Smooth muscle cell (in vitro differentiated cells): ENCODE data around the gene PCDHB8. TPM values are rescaled to one million over a fixed set of nuclear protein-coding genes. Genes with fewer than 3 reads are reported as not detected.
"Not testable (repeated sequence)": the region's sequence is repeated elsewhere in the genome, so short reads cannot be mapped to it uniquely, and the experiment has no call there.

Source experiments
- DNase-seq: peaks from one replicate; lab custom pipeline; 2025; ENCODE audit not compliant: unreplicated experiment; lab: John Stamatoyannopoulos, UW
- H2AFZ ChIP-seq: fragments of 200-600 bp; sonication (generic); 2 replicates; pipeline ENCODE4 v1.6.0; 2016; ENCODE audit warnings: antibody characterized with exemption, low read depth, mild to moderate bottlenecking
- H3F3A ChIP-seq: fragments of 200-600 bp; sonication (generic); 2 replicates; pipeline ENCODE4 v1.6.0; 2017; ENCODE audit warnings: antibody characterized with exemption, low read depth
- H3K27ac ChIP-seq: fragments of 200-600 bp; sonication (generic); 2 replicates; pipeline ENCODE4 v1.5.1; 2016; ENCODE audit warnings: low read depth, mild to moderate bottlenecking
- H3K27me3 ChIP-seq: fragments of 200-600 bp; sonication (generic); 2 replicates; pipeline ENCODE4 v1.6.1; 2016; ENCODE audit warnings: low read depth, mild to moderate bottlenecking
- H3K36me3 ChIP-seq: fragments of 200-600 bp; sonication (generic); 2 replicates; pipeline ENCODE4 v1.5.1; 2016; ENCODE audit warnings: low read depth
- H3K4me1 ChIP-seq: fragments of 200-600 bp; sonication (generic); 2 replicates; pipeline ENCODE4 v1.5.1; 2016; ENCODE audit warnings: low read depth
- H3K4me2 ChIP-seq: fragments of 200-600 bp; sonication (generic); 2 replicates; pipeline ENCODE4 v1.6.0; 2016; ENCODE audit warnings: mild to moderate bottlenecking
- H3K4me3 ChIP-seq: fragments of 200-600 bp; sonication (generic); 2 replicates; pipeline ENCODE4 v1.5.1; 2016; ENCODE audit warnings: mild to moderate bottlenecking
- H3K79me2 ChIP-seq: fragments of 200-600 bp; sonication (generic); 2 replicates; pipeline ENCODE4 v1.6.0; 2016; ENCODE audit warnings: low read depth, mild to moderate bottlenecking
- H3K9ac ChIP-seq: fragments of 200-600 bp; sonication (generic); 2 replicates; pipeline ENCODE4 v1.6.0; 2016; ENCODE audit warnings: low read depth
- H3K9me3 ChIP-seq: fragments of 200-600 bp; sonication (generic); replicated peaks from 2 replicates; pipeline ENCODE4 v1.5.1; 2016; ENCODE audit warnings: low read depth
- H4K20me1 ChIP-seq: fragments of 200-600 bp; sonication (generic); 2 replicates; pipeline ENCODE4 v1.6.0; 2016; ENCODE audit warnings: low read depth
- WGBS: methylation state at CpG from one replicate; pipeline ENCODE4 v1.1.7; 2016; ENCODE audit warnings: low lambda C conversion rate; 5-methylcytosine and 5-hydroxymethylcytosine counted together
- polyA plus RNA-seq: library from polyadenylated mRNA; unstranded; fragments of >200 nt; fragmentation: Nextera tagmentation; extraction: Ambion mirVana; gene quantifications from 2 replicates; pipeline ENCODE4 v1.2.1, GENCODE V29; 2016
- total RNA-seq: library from RNA; depleted of rRNA; stranded (reverse); fragments of >200 nt; gene quantifications from 2 replicates; pipeline ENCODE4 v1.2.3, GENCODE V29; 2014
- TF ChIP-seq, protein P1 (sequence below): fragments of 200-600 bp; sonication (generic); IDR thresholded peaks from 2 replicates; pipeline ENCODE4 v1.5.1; 2017; ENCODE audit warnings: borderline replicate concordance, mild to moderate bottlenecking, antibody characterized with exemption; ENCODE audit not compliant: insufficient read depth, poor library complexity, severe bottlenecking

PCDHB8 gene
- total and polyA plus RNA-seq, 2 experiments from 2014 or later = 0.90 to 1.1 TPM

GRCh38 chr5:141149812-141150211, 27.8 kb upstream of the PCDHB8 start, which contains the start of gene PCDHB6:
Gene PCDHB6 (plus strand): TSS chr5:141150057. CDS start chr5:141150258, 201 bp downstream.
- Histone ChIP-seq H3K36me3 (no peaks in the 10 kb centered on the region), H2AFZ (no peak within 1 kb of the TSS), H3K4me2 (no peak within 1 kb of the TSS), H4K20me1 (no peaks in the 10 kb centered on the region), H3K4me3 (no peak within 1 kb of the TSS), H3K27me3 (no peaks in the 10 kb centered on the region), H3K27ac (no peak within 1 kb of the TSS), H3K9me3 (peaks cover 14% of the 10 kb centered on the region), H3K4me1 (no peaks in the 10 kb centered on the region), H3F3A (no peaks in the 10 kb centered on the region), H3K9ac (no peak within 1 kb of the TSS), H3K79me2 (no peaks in the 10 kb centered on the region)
- no peak for DNase-seq
- 74% methylated on average over 18 of the region's 18 CpGs for WGBS
- TF ChIP-seq, protein P1, sequence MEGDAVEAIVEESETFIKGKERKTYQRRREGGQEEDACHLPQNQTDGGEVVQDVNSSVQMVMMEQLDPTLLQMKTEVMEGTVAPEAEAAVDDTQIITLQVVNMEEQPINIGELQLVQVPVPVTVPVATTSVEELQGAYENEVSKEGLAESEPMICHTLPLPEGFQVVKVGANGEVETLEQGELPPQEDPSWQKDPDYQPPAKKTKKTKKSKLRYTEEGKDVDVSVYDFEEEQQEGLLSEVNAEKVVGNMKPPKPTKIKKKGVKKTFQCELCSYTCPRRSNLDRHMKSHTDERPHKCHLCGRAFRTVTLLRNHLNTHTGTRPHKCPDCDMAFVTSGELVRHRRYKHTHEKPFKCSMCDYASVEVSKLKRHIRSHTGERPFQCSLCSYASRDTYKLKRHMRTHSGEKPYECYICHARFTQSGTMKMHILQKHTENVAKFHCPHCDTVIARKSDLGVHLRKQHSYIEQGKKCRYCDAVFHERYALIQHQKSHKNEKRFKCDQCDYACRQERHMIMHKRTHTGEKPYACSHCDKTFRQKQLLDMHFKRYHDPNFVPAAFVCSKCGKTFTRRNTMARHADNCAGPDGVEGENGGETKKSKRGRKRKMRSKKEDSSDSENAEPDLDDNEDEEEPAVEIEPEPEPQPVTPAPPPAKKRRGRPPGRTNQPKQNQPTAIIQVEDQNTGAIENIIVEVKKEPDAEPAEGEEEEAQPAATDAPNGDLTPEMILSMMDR = no peak

GRCh38 chr5:141150224-141150992, 27.2 kb upstream of the PCDHB8 start:
- Histone ChIP-seq H4K20me1 (no peaks in the 10 kb centered on the region), H3K9ac (no peak overlapping the region), H3K4me1 (no peaks in the 10 kb centered on the region), H3K36me3 (no peaks in the 10 kb centered on the region), H3K27me3 (no peaks in the 10 kb centered on the region), H3K27ac (no peak overlapping the region), H3K9me3 (peaks cover 14% of the 10 kb centered on the region), H3K4me3 (no peak overlapping the region), H3K4me2 (no peak overlapping the region), H3K79me2 (no peaks in the 10 kb centered on the region), H2AFZ (no peak overlapping the region), H3F3A (no peaks in the 10 kb centered on the region)
- 97% methylated on average over 33 of the region's 33 CpGs for WGBS
- no peak for DNase-seq
- TF ChIP-seq, protein P1 = no peak

GRCh38 chr5:141150993-141151325, 26.6 kb upstream of the PCDHB8 start:
- Histone ChIP-seq H3K27ac (no peak overlapping the region), H3K4me1 (no peaks in the 10 kb centered on the region), H3K4me2 (no peak overlapping the region), H3K9ac (no peak overlapping the region), H3K4me3 (no peak overlapping the region), H2AFZ (no peak overlapping the region), H3K79me2 (no peaks in the 10 kb centered on the region), H4K20me1 (no peaks in the 10 kb centered on the region), H3K9me3 (peaks cover 14% of the 10 kb centered on the region), H3F3A (no peaks in the 10 kb centered on the region), H3K27me3 (no peaks in the 10 kb centered on the region), H3K36me3 (no peaks in the 10 kb centered on the region)
- TF ChIP-seq, protein P1 = no peak
- DNase-seq = no peak
- WGBS = 93% methylated on average over 13 of the region's 13 CpGs

GRCh38 chr5:141151632-141152031, 26.0 kb upstream of the PCDHB8 start:
- H3K27me3 ChIP-seq, H2AFZ ChIP-seq, DNase-seq, H3K4me3 ChIP-seq, H3K4me1 ChIP-seq, H4K20me1 ChIP-seq, H3K4me2 ChIP-seq, H3K79me2 ChIP-seq, H3K36me3 ChIP-seq, H3F3A ChIP-seq, H3K27ac ChIP-seq, H3K9ac ChIP-seq: not testable (repeated sequence)
- WGBS = 97% methylated on average over 27 of the region's 41 CpGs
- H3K9me3 ChIP-seq = peaks cover 14% of the 10 kb centered on the region

- H3K27me3 ChIP-seq, H3K9ac ChIP-seq, H3F3A ChIP-seq, H3K4me2 ChIP-seq, H2AFZ ChIP-seq, H3K4me1 ChIP-seq, H3K79me2 ChIP-seq, DNase-seq, H3K4me3 ChIP-seq, H3K36me3 ChIP-seq, H4K20me1 ChIP-seq, H3K27ac ChIP-seq: not testable (repeated sequence)
- 97% methylated on average over 30 of the region's 36 CpGs for WGBS
- peaks cover 14% of the 10 kb centered on the region for H3K9me3 ChIP-seq
Observed at GRCh38 chr5:141152096-141152495, 25.5 kb upstream of the PCDHB8 start.
